GM23338 (cell line): ENCODE results near the gene ALCAM. TPM values are rescaled to one million over a fixed set of nuclear protein-coding genes. Genes with fewer than 3 reads are reported as not detected.

Experiments used
- ATAC-seq: fragments of 200-7000 bp; cut with Tn5 transposase; 3 replicates; pipeline ENCODE4 v1.9.1; 2020
- DNase-seq: peaks from one replicate; pipeline ENCODE4 v3.0.0-alpha.2; 2015; ENCODE audit warnings: low spot score
- H2AFZ ChIP-seq: fragments of 200-600 bp; sonication (generic); 2 replicates; pipeline ENCODE4 v1.8.0; 2016; ENCODE audit warnings: antibody characterized with exemption, mild to moderate bottlenecking, moderate library complexity
- H3F3A ChIP-seq: fragments of 200-600 bp; sonication (generic); replicated peaks from 2 replicates; pipeline ENCODE4 v1.8.0; 2017; ENCODE audit warnings: antibody characterized with exemption, mixed run types, low read depth
- H3K27ac ChIP-seq: fragments of 200-600 bp; sonication (generic); 2 replicates; pipeline ENCODE4 v1.6.1; 2016; ENCODE audit warnings: low read depth
- H3K27me3 ChIP-seq: fragments of 200-600 bp; sonication (generic); 2 replicates; pipeline ENCODE4 v1.8.0; 2016; ENCODE audit warnings: mild to moderate bottlenecking, mixed run types, moderate library complexity; ENCODE audit not compliant: insufficient read depth
- H3K36me3 ChIP-seq: fragments of 200-600 bp; sonication (generic); 2 replicates; pipeline ENCODE4 v1.8.0; 2016; ENCODE audit warnings: mild to moderate bottlenecking; ENCODE audit not compliant: insufficient read depth
- H3K4me1 ChIP-seq: fragments of 200-600 bp; sonication (generic); 2 replicates; pipeline ENCODE4 v1.8.0; 2016; ENCODE audit warnings: mild to moderate bottlenecking, moderate library complexity; ENCODE audit not compliant: insufficient read depth
- H3K4me2 ChIP-seq: fragments of 200-600 bp; sonication (generic); 2 replicates; pipeline ENCODE4 v1.7.1; 2017; ENCODE audit warnings: mixed run types
- H3K4me3 ChIP-seq: fragments of 200-600 bp; sonication (generic); 2 replicates; pipeline ENCODE4 v1.6.1; 2016; ENCODE audit warnings: mixed run types
- H3K79me2 ChIP-seq: fragments of 200-600 bp; sonication (generic); replicated peaks from 2 replicates; pipeline ENCODE4 v1.8.0; 2017; ENCODE audit warnings: mild to moderate bottlenecking; ENCODE audit not compliant: insufficient read depth
- H3K9me2 ChIP-seq: fragments of 200-600 bp; sonication (generic); 2 replicates; pipeline ENCODE4 v1.8.0; 2017; ENCODE audit not compliant: insufficient read depth
- H4K20me1 ChIP-seq: fragments of 200-600 bp; sonication (generic); replicated peaks from 2 replicates; pipeline ENCODE4 v1.8.0; 2017; ENCODE audit warnings: mild to moderate bottlenecking; ENCODE audit not compliant: insufficient read depth
- H3K27ac Mint-ChIP-seq: 2 replicates; pipeline ENCODE4 v1.8.0; 2020; ENCODE audit warnings: inconsistent platforms, mild to moderate bottlenecking, moderate library complexity, mixed read lengths
- H3K27me3 Mint-ChIP-seq: 3 replicates; pipeline ENCODE4 v1.8.0; 2022; ENCODE audit warnings: low read depth, mild to moderate bottlenecking, moderate library complexity, mixed read lengths, inconsistent platforms; ENCODE audit not compliant: insufficient read depth, poor library complexity
- H3K36me3 Mint-ChIP-seq: 3 replicates; pipeline ENCODE4 v1.8.0; 2021; ENCODE audit warnings: low read depth, mild to moderate bottlenecking, inconsistent platforms, moderate library complexity, mixed read lengths
- H3K4me1 Mint-ChIP-seq: 3 replicates; pipeline ENCODE4 v1.8.0; 2020; ENCODE audit warnings: mild to moderate bottlenecking, inconsistent platforms, mixed read lengths
- H3K4me3 Mint-ChIP-seq: 3 replicates; pipeline ENCODE4 v1.8.0; 2021; ENCODE audit warnings: moderate library complexity, mild to moderate bottlenecking, inconsistent platforms, mixed read lengths
- H3K9me3 Mint-ChIP-seq: 3 replicates; pipeline ENCODE4 v1.8.0; 2020; ENCODE audit warnings: moderate library complexity, mild to moderate bottlenecking, inconsistent platforms, mixed read lengths
- CREB1 ChIP-seq: fragments of 250-450 bp; sonication (Bioruptor Pico); IDR thresholded peaks from 2 replicates; pipeline ENCODE4 v1.5.0; 2020; ENCODE audit warnings: low read depth, mild to moderate bottlenecking, moderate library complexity
- ETS1 ChIP-seq: IDR thresholded peaks from 2 replicates; pipeline ENCODE4 v1.6.1; 2016; ENCODE audit warnings: antibody characterized with exemption
- EZH2 ChIP-seq: fragments of 200-600 bp; sonication (generic); IDR thresholded peaks from one replicate; pipeline ENCODE4 v1.8.0; 2017; ENCODE audit warnings: antibody characterized with exemption, mild to moderate bottlenecking, low read depth; ENCODE audit not compliant: unreplicated experiment
- EZH2phosphoT487 ChIP-seq: fragments of 200-600 bp; sonication (generic); IDR thresholded peaks from one replicate; pipeline ENCODE4 v1.8.1; 2018; ENCODE audit warnings: antibody characterized with exemption; ENCODE audit not compliant: unreplicated experiment
- JUNB ChIP-seq: IDR thresholded peaks from one replicate; pipeline ENCODE4 v1.6.1; 2016; ENCODE audit warnings: antibody characterized with exemption; ENCODE audit not compliant: unreplicated experiment
- NANOG ChIP-seq: IDR thresholded peaks from 2 replicates; pipeline ENCODE4 v1.6.1; 2016; ENCODE audit warnings: antibody characterized with exemption, borderline replicate concordance
- POLR2AphosphoS5 ChIP-seq: IDR thresholded peaks from 2 replicates; pipeline ENCODE4 v1.6.1; 2016; ENCODE audit warnings: antibody characterized with exemption, low read depth
- REST ChIP-seq: IDR thresholded peaks from one replicate; pipeline ENCODE4 v1.6.1; 2018; ENCODE audit warnings: antibody characterized with exemption; ENCODE audit not compliant: unreplicated experiment
- STAT1 ChIP-seq: IDR thresholded peaks from one replicate; pipeline ENCODE4 v1.6.1; 2016; ENCODE audit warnings: antibody characterized with exemption; ENCODE audit not compliant: unreplicated experiment
- ZNF114 ChIP-seq: fragments of 250-450 bp; sonication (Bioruptor Pico); IDR thresholded peaks from 2 replicates; pipeline ENCODE4 v1.5.0; 2020; ENCODE audit warnings: mild to moderate bottlenecking, moderate library complexity
- polyA plus RNA-seq: library from polyadenylated mRNA; unstranded; fragments of >200 nt; fragmentation: Nextera tagmentation; extraction: Ambion mirVana; gene quantifications from 2 replicates; pipeline ENCODE4 v1.2.1, GENCODE V29; 2016
- total RNA-seq: library from RNA; depleted of rRNA; stranded (reverse); fragments of >200 nt; shearing (Covaris generic); gene quantifications from 2 replicates; pipeline ENCODE4 v1.2.3, GENCODE V29; 2014

ALCAM gene
- total and polyA plus RNA-seq, 2 experiments from 2014 or later, result 11.3 to 36.0 TPM

GRCh38 chr3:105553851-105554250, 187.1 kb downstream of the ALCAM start:
- Mint-ChIP-seq H3K4me1 (no peaks in the 10 kb centered on the region; the same call in 2 of the 3 replicates), H3K4me3 (no peak overlapping the region), H3K27me3 (no peaks in the 10 kb centered on the region), H3K9me3 (no peaks in the 10 kb centered on the region), H3K36me3 (peaks cover 6% of the 10 kb centered on the region; the same call in 1 of the 3 replicates), H3K27ac (no peak overlapping the region)
- TF ChIP-seq ETS1, result no peak
- Histone ChIP-seq H3K27ac (no peak overlapping the region), H4K20me1 (no peaks in the 10 kb centered on the region), H3K36me3 (no peaks in the 10 kb centered on the region), H3K4me3 (no peak overlapping the region), H3K4me2 (no peak overlapping the region), H2AFZ (no peak overlapping the region), H3K4me1 (no peaks in the 10 kb centered on the region; the same call in 1 of the 2 replicates), H3K9me2 (0 out of 2 replicates have a peak, but pooled peaks cover 3% of the 10 kb centered on the region), H3F3A (no peaks in the 10 kb centered on the region), H3K79me2 (no peaks in the 10 kb centered on the region), H3K27me3 (no peaks in the 10 kb centered on the region)
- DNase-seq (no peak), ATAC-seq (no peak)

- H4K20me1 ChIP-seq, result no peaks in the 10 kb centered on the region
- H3K9me2 ChIP-seq, result 0 out of 2 replicates have a peak, but pooled peaks cover 3% of the 10 kb centered on the region
- no peak overlapping the region for H3K27ac ChIP-seq
- H3K36me3 ChIP-seq, result no peaks in the 10 kb centered on the region
- H3K36me3 Mint-ChIP-seq, result peaks cover 6% of the 10 kb centered on the region; the same call in 1 of the 3 replicates
- H3K27ac Mint-ChIP-seq, result no peak overlapping the region
- H3K4me3 ChIP-seq, result no peak overlapping the region
- H2AFZ ChIP-seq, result no peak overlapping the region
- H3K9me3 Mint-ChIP-seq, result no peaks in the 10 kb centered on the region
- ATAC-seq, result no peak
- H3K4me1 ChIP-seq, result no peaks in the 10 kb centered on the region; the same call in 1 of the 2 replicates
- no peak overlapping the region for H3K4me2 ChIP-seq
- H3F3A ChIP-seq, result no peaks in the 10 kb centered on the region
- H3K4me1 Mint-ChIP-seq, result no peaks in the 10 kb centered on the region; the same call in 2 of the 3 replicates
- no peaks in the 10 kb centered on the region for H3K27me3 ChIP-seq
- no peak overlapping the region for H3K4me3 Mint-ChIP-seq
- H3K79me2 ChIP-seq, result no peaks in the 10 kb centered on the region
- no peaks in the 10 kb centered on the region for H3K27me3 Mint-ChIP-seq
- no peak for DNase-seq
- no peak for TF ChIP-seq ETS1
- TF ChIP-seq EZH2phosphoT487, result no peak
- no peak for TF ChIP-seq REST
- TF ChIP-seq NANOG, result no peak
- TF ChIP-seq JUNB, result no peak
- TF ChIP-seq EZH2, result no peak
- no peak for TF ChIP-seq ZNF114 (CRISPR knock-in tag)
- TF ChIP-seq POLR2AphosphoS5, result no peak
- TF ChIP-seq STAT1, result no peak
- no peak for TF ChIP-seq CREB1 (CRISPR knock-in tag)
Measured at GRCh38 chr3:105555206-105555605, 188.5 kb downstream of the ALCAM start.
